OCI-LY1 (cell line): ENCODE results near the gene CARD6.
"Not testable (repeated sequence)": the region's sequence is repeated elsewhere in the genome, so short reads cannot be mapped to it uniquely, and the experiment has no call there.

Experiments used
- H2AFZ ChIP-seq: fragments of 200-600 bp; sonication (generic), shearing (Covaris generic); 2 replicates; pipeline ENCODE4 v1.6.0; 2014; ENCODE audit warnings: antibody characterized with exemption, mild to moderate bottlenecking, low read length
- H3F3A ChIP-seq: fragments of 200-600 bp; sonication (generic), shearing (Covaris generic); 2 replicates; pipeline ENCODE4 v1.6.0; 2014; ENCODE audit warnings: mild to moderate bottlenecking, antibody characterized with exemption, low read length, moderate library complexity; ENCODE audit not compliant: insufficient read depth
- H3K27ac ChIP-seq: fragments of 200-600 bp; sonication (generic); 2 replicates; pipeline ENCODE4 v1.5.1; 2014; ENCODE audit warnings: low read length, mixed run types, mild to moderate bottlenecking, low read depth; ENCODE audit not compliant: poor library complexity, severe bottlenecking
- H3K27me3 ChIP-seq: fragments of 200-600 bp; sonication (generic); 2 replicates; pipeline ENCODE4 v1.6.0; 2014; ENCODE audit warnings: antibody characterized with exemption, mild to moderate bottlenecking, low read length, moderate library complexity; ENCODE audit not compliant: insufficient read depth
- H3K36me3 ChIP-seq: fragments of 200-600 bp; sonication (generic); 2 replicates; pipeline ENCODE4 v1.6.1; 2014; ENCODE audit warnings: mild to moderate bottlenecking, antibody characterized with exemption, low read length, moderate library complexity, mixed read lengths; ENCODE audit not compliant: insufficient read depth
- H3K4me1 ChIP-seq: fragments of 200-600 bp; sonication (generic); 2 replicates; pipeline ENCODE4 v1.5.1; 2014; ENCODE audit warnings: mild to moderate bottlenecking, low read length, moderate library complexity; ENCODE audit not compliant: insufficient read depth, severe bottlenecking
- H3K4me2 ChIP-seq: fragments of 200-600 bp; sonication (generic), shearing (Covaris generic); 2 replicates; pipeline ENCODE4 v1.6.1; 2014; ENCODE audit warnings: low read length
- H3K4me3 ChIP-seq: fragments of 200-600 bp; sonication (generic); 2 replicates; pipeline ENCODE4 v1.5.1; 2014; ENCODE audit warnings: low read length, low read depth, mild to moderate bottlenecking, mixed read lengths; ENCODE audit not compliant: poor library complexity, severe bottlenecking
- H3K79me2 ChIP-seq: fragments of 200-600 bp; shearing (Covaris generic); 2 replicates; pipeline ENCODE4 v1.6.1; 2016; ENCODE audit warnings: mixed run types, low read length, mixed read lengths; ENCODE audit not compliant: insufficient read depth
- H3K9ac ChIP-seq: fragments of 200-600 bp; sonication (generic), shearing (Covaris generic); 2 replicates; pipeline ENCODE4 v1.6.1; 2014; ENCODE audit warnings: mild to moderate bottlenecking, low read length, mixed read lengths
- H3K9me2 ChIP-seq: fragments of 200-600 bp; sonication (generic), shearing (Covaris generic); 2 replicates; pipeline ENCODE4 v1.6.1; 2014; ENCODE audit warnings: low read depth, mild to moderate bottlenecking, low read length, mixed read lengths
- H3K9me3 ChIP-seq: fragments of 200-600 bp; shearing (Covaris generic); 2 replicates; pipeline ENCODE4 v1.6.1; 2014; ENCODE audit warnings: low read length, mixed read lengths
- H4K20me1 ChIP-seq: fragments of 200-600 bp; sonication (generic), shearing (Covaris generic); 2 replicates; pipeline ENCODE4 v1.6.0; 2016; ENCODE audit warnings: mild to moderate bottlenecking, low read length; ENCODE audit not compliant: insufficient read depth
- CTCF ChIP-seq: fragments of 200-600 bp; sonication (generic), shearing (Covaris generic); IDR thresholded peaks from 2 replicates; pipeline ENCODE4 v1.5.1; 2017; ENCODE audit warnings: mild to moderate bottlenecking, antibody characterized with exemption, low read length, moderate library complexity, mixed read lengths
- EZH2 ChIP-seq: fragments of 200-600 bp; sonication (generic), shearing (Covaris generic); IDR thresholded peaks from 2 replicates; pipeline ENCODE4 v1.8.0; 2017; ENCODE audit warnings: borderline replicate concordance, mixed run types, mild to moderate bottlenecking, antibody characterized with exemption, low read length, moderate library complexity, mixed read lengths

Gene CARD6

GRCh38 chr5:40882291-40882690 lies 41.1 kb downstream of the CARD6 start:
- no peak overlapping the region for H3K9ac ChIP-seq
- TF ChIP-seq EZH2 (no peak), CTCF (no peak)
- no peaks in the 10 kb centered on the region for H4K20me1 ChIP-seq
- no peak overlapping the region for H3K27ac ChIP-seq
- H3K36me3 ChIP-seq, result no peaks in the 10 kb centered on the region; the same call in 1 of the 2 replicates
- no peaks in the 10 kb centered on the region for H3K4me1 ChIP-seq
- H3K9me3 ChIP-seq, result no peaks in the 10 kb centered on the region
- no peaks in the 10 kb centered on the region for H3F3A ChIP-seq
- no peaks in the 10 kb centered on the region for H3K79me2 ChIP-seq
- H2AFZ ChIP-seq, result no peak overlapping the region
- H3K4me2 ChIP-seq, result no peak overlapping the region
- no peaks in the 10 kb centered on the region; the same call in 1 of the 2 replicates for H3K27me3 ChIP-seq
- no peak overlapping the region for H3K4me3 ChIP-seq
- no peaks in the 10 kb centered on the region for H3K9me2 ChIP-seq

GRCh38 chr5:40883051-40883450 lies 41.9 kb downstream of the CARD6 start:
- not testable (repeated sequence) for H4K20me1 ChIP-seq, H3K36me3 ChIP-seq, H3K79me2 ChIP-seq, H3K4me1 ChIP-seq, H3K27ac ChIP-seq, H3K9me3 ChIP-seq, H3K9ac ChIP-seq, H3K9me2 ChIP-seq, H3K27me3 ChIP-seq, H2AFZ ChIP-seq, H3K4me3 ChIP-seq, H3K4me2 ChIP-seq, H3F3A ChIP-seq

GRCh38 chr5:40895440-40896425 lies 54.6 kb downstream of the CARD6 start:
- not testable (repeated sequence) for H3K4me3 ChIP-seq, H3K4me2 ChIP-seq, H3K27me3 ChIP-seq, H3K27ac ChIP-seq, H2AFZ ChIP-seq, H3K9me3 ChIP-seq, H3K4me1 ChIP-seq, H3K9ac ChIP-seq, H4K20me1 ChIP-seq, H3K79me2 ChIP-seq, H3F3A ChIP-seq, H3K9me2 ChIP-seq, H3K36me3 ChIP-seq

GRCh38 chr5:40904205-40904993 lies 63.2 kb downstream of the CARD6 start:
- no peaks in the 10 kb centered on the region for H3K27me3 ChIP-seq
- no peak for TF ChIP-seq EZH2
- TF ChIP-seq CTCF, result peak; percentile 94
- no peak overlapping the region for H2AFZ ChIP-seq
- H3K4me3 ChIP-seq, result no peak overlapping the region
- H3K4me1 ChIP-seq, result no peaks in the 10 kb centered on the region
- H4K20me1 ChIP-seq, result no peaks in the 10 kb centered on the region
- H3K9ac ChIP-seq, result no peak overlapping the region
- no peaks in the 10 kb centered on the region for H3K9me3 ChIP-seq
- H3K9me2 ChIP-seq, result no peaks in the 10 kb centered on the region
- H3K79me2 ChIP-seq, result no peaks in the 10 kb centered on the region
- no peak overlapping the region for H3K27ac ChIP-seq
- no peaks in the 10 kb centered on the region for H3K36me3 ChIP-seq
- H3F3A ChIP-seq, result no peaks in the 10 kb centered on the region
- no peak overlapping the region for H3K4me2 ChIP-seq
